SH-SY5Y (cell line): Measurements from ENCODE around the gene ASTL.

ENCODE experiments used
- GATA2 ChIP-seq: IDR thresholded peaks from 2 replicates; pipeline ENCODE4 v1.6.1; 2011; ENCODE audit warnings: mild to moderate bottlenecking, low read depth, low read length
- GATA3 ChIP-seq: IDR thresholded peaks from 2 replicates; pipeline ENCODE4 v1.6.1; 2011; ENCODE audit warnings: low read depth, mild to moderate bottlenecking, low read length, moderate library complexity

DNA sequence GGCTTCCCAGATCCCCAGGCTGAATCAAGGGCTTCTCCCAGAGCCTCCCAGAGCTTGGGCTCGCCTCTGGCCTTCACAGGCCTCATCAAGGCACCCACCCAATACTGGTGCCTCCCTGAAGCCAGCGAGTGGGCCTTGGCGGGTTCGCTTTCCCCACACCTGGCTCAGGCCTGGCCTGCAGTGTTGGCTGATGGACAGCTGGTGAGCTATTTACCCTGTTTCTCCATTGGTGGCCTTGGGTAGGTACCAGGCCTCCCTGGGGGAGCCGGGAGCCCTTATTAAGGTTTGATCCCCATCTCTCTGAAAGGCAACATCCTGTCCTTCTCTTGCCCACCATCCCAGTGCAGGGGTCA lies 25.1 kb upstream of the ASTL start:
- TF ChIP-seq GATA2 (no peak), GATA3 (no peak)
